Measurements from ENCODE around the gene CENPF. TPM values are rescaled to one million over a fixed set of nuclear protein-coding genes. Genes with fewer than 3 reads are reported as not detected.

Gene CENPF
- total and polyA plus RNA-seq, 9 of the 15 experiments (the other 6 are each of a cell fraction or from before 2014, with no cell fraction given), result 50.6 to 180 (median 98.3) TPM

- TF ChIP-seq ZBTB26 (CRISPR knock-in tag; IDR thresholded peaks at IDR 0.05) (no peak), RBM25 (IDR thresholded peaks at IDR 0.05; ENCODE audit: low read depth, low read length, severe bottlenecking) (peak; percentile 86), CHAMP1 (IDR thresholded peaks at IDR 0.05) (peak; percentile 99), NKRF (IDR thresholded peaks at IDR 0.05; ENCODE audit: borderline replicate concordance) (peak; percentile 86), NR2C2 (CRISPR knock-in tag; IDR thresholded peaks at IDR 0.05) (peak; percentile 72; the same call in 1 of the 2 replicates), NR2C2 (tag; IDR thresholded peaks at IDR 0.05) (peak; percentile 26; the same call in 1 of the 2 replicates), GTF2A2 (tag; IDR thresholded peaks at IDR 0.05) (no peak), CHD2 (IDR thresholded peaks at IDR 0.05; ENCODE audit: low read depth, low read length) (peak; percentile 71), ZNF444 (CRISPR knock-in tag; IDR thresholded peaks at IDR 0.05) (no peak), CCAR2 (IDR thresholded peaks at IDR 0.05; ENCODE audit: low read depth, low read length) (no peak), ZNF655 (CRISPR knock-in tag; IDR thresholded peaks at IDR 0.05) (no peak), ZNF512 (tag; IDR thresholded peaks at IDR 0.05) (no peak), NFRKB (IDR thresholded peaks at IDR 0.05; ENCODE audit: low read depth) (no peak), SETDB1 (IDR thresholded peaks at IDR 0.05; ENCODE audit: low read length) (no peak), HNRNPL (IDR thresholded peaks at IDR 0.05; ENCODE audit: low read depth, low read length) (no peak; the same call in 1 of the 2 replicates), SIN3B (IDR thresholded peaks at IDR 0.05; ENCODE audit: low read depth) (peak; percentile 86), ZNF57 (CRISPR knock-in tag; IDR thresholded peaks at IDR 0.05) (no peak), TOE1 (IDR thresholded peaks at IDR 0.05; ENCODE audit: borderline replicate concordance) (peak; percentile 93), TOE1 (CRISPR knock-in tag; IDR thresholded peaks at IDR 0.05; ENCODE audit: borderline replicate concordance, low read depth) (no peak), ZNF232 (CRISPR knock-in tag; IDR thresholded peaks at IDR 0.05) (no peak)
These were observed at the start of gene CENPF (continued) for GRCh38 chr1:214602764-214603657.
